Karpas-422 (cell line): ENCODE data around the gene CYP2C19. TPM values are rescaled to one million over a fixed set of nuclear protein-coding genes. Genes with fewer than 3 reads are reported as not detected.
"Not testable (repeated sequence)": the region's sequence is repeated elsewhere in the genome, so short reads cannot be mapped to it uniquely, and the experiment has no call there.

ENCODE experiments used
- DNase-seq: peaks from one replicate; pipeline ENCODE4 v3.0.0-alpha.2; 2015
- H2AFZ ChIP-seq: fragments of 200-600 bp; sonication (generic); 2 replicates; pipeline ENCODE4 v1.6.1; 2014; ENCODE audit warnings: antibody characterized with exemption, low read length, mixed read lengths
- H3K27ac ChIP-seq: fragments of 200-600 bp; sonication (generic); 2 replicates; pipeline ENCODE4 v1.5.1; 2014; ENCODE audit warnings: mild to moderate bottlenecking, low read length, moderate library complexity
- H3K27me3 ChIP-seq: fragments of 200-600 bp; sonication (generic); 2 replicates; pipeline ENCODE4 v1.6.1; 2014; ENCODE audit warnings: low read length, mixed read lengths
- H3K36me3 ChIP-seq: fragments of 200-600 bp; sonication (generic); 2 replicates; pipeline ENCODE4 v1.6.1; 2014; ENCODE audit warnings: low read length, mixed read lengths; ENCODE audit not compliant: insufficient read depth
- H3K4me1 ChIP-seq: fragments of 200-600 bp; sonication (generic); 2 replicates; pipeline ENCODE4 v1.6.1; 2014; ENCODE audit warnings: mild to moderate bottlenecking, low read length, mixed read lengths
- H3K4me2 ChIP-seq: fragments of 200-600 bp; sonication (generic); 2 replicates; pipeline ENCODE4 v1.6.1; 2014; ENCODE audit warnings: low read length, low read depth, mild to moderate bottlenecking; ENCODE audit not compliant: poor library complexity, severe bottlenecking
- H3K4me3 ChIP-seq: fragments of 200-600 bp; sonication (generic); 2 replicates; pipeline ENCODE4 v1.5.1; 2014; ENCODE audit warnings: mild to moderate bottlenecking, antibody characterized with exemption, low read length, mixed read lengths
- H3K79me2 ChIP-seq: fragments of 200-600 bp; sonication (generic); 2 replicates; pipeline ENCODE4 v1.6.1; 2014; ENCODE audit warnings: mild to moderate bottlenecking, low read length, mixed read lengths
- H3K9ac ChIP-seq: fragments of 200-600 bp; sonication (generic); 2 replicates; pipeline ENCODE4 v1.6.0; 2014; ENCODE audit warnings: low read length
- H3K9me2 ChIP-seq: fragments of 200-600 bp; sonication (generic), shearing (Covaris generic); replicated peaks from 2 replicates; pipeline ENCODE4 v1.6.0; 2014; ENCODE audit warnings: mild to moderate bottlenecking, low read length, moderate library complexity; ENCODE audit not compliant: insufficient read depth
- H3K9me3 ChIP-seq: fragments of 300-700, 200-600 bp; sonication (generic); 2 replicates; pipeline ENCODE4 v1.6.1; 2014; ENCODE audit warnings: low read length, mixed read lengths
- H4K20me1 ChIP-seq: fragments of 200-600 bp; sonication (generic); 2 replicates; pipeline ENCODE4 v1.6.1; 2014; ENCODE audit warnings: mild to moderate bottlenecking, antibody characterized with exemption, low read length, low read depth; ENCODE audit not compliant: insufficient read depth
- total RNA-seq: library from RNA; depleted of rRNA; stranded (reverse); fragments of >200 nt; shearing (Covaris generic); gene quantifications from 2 replicates; pipeline ENCODE4 v1.2.3, GENCODE V29; 2014; ENCODE audit warnings: low replicate concordance; rRNA removed

CYP2C19 gene
- not detected in 2 replicates for total RNA-seq

- Histone ChIP-seq H3K36me3 (no peaks in the 10 kb centered on the region), H3K9me3 (no peaks in the 10 kb centered on the region), H3K9me2 (no peaks in the 10 kb centered on the region), H3K27me3 (no peaks in the 10 kb centered on the region), H3K27ac (no peak within 1 kb of the TSS), H2AFZ (no peak within 1 kb of the TSS), H3K4me1 (no peaks in the 10 kb centered on the region), H3K9ac (no peak within 1 kb of the TSS), H3K79me2 (no peaks in the 10 kb centered on the region), H3K4me2 (no peak within 1 kb of the TSS), H4K20me1 (no peaks in the 10 kb centered on the region), H3K4me3 (no peak within 1 kb of the TSS)
- DNase-seq = no peak
Measured at GRCh38 chr10:94762393-94762792, at the start of gene CYP2C19. CYP2C19 (plus strand) TSS chr10:94762681; CDS start chr10:94762706, 25 bp downstream.

GRCh38 chr10:94725871-94726270, 36.6 kb upstream of the CYP2C19 start:
- Histone ChIP-seq H3K4me1 (no peaks in the 10 kb centered on the region), H3K4me2 (no peak overlapping the region), H3K27ac (no peak overlapping the region), H3K9me2 (no peaks in the 10 kb centered on the region), H3K79me2 (no peaks in the 10 kb centered on the region), H3K9ac (no peak overlapping the region), H3K36me3 (no peaks in the 10 kb centered on the region), H3K9me3 (no peaks in the 10 kb centered on the region), H3K4me3 (no peak overlapping the region), H3K27me3 (no peaks in the 10 kb centered on the region), H2AFZ (no peak overlapping the region), H4K20me1 (no peaks in the 10 kb centered on the region)
- no peak for DNase-seq

- Histone ChIP-seq H3K4me3 (no peak overlapping the region), H2AFZ (no peak overlapping the region), H3K9ac (no peak overlapping the region), H3K4me2 (no peak overlapping the region), H3K27me3 (no peaks in the 10 kb centered on the region), H3K9me3 (no peaks in the 10 kb centered on the region), H3K9me2 (no peaks in the 10 kb centered on the region), H3K27ac (no peak overlapping the region), H4K20me1 (no peaks in the 10 kb centered on the region), H3K79me2 (no peaks in the 10 kb centered on the region), H3K4me1 (no peaks in the 10 kb centered on the region), H3K36me3 (no peaks in the 10 kb centered on the region)
- no peak for DNase-seq
Measured at GRCh38 chr10:94735197-94735596, 27.3 kb upstream of the CYP2C19 start.

- H3K9ac ChIP-seq = no peak overlapping the region
- no peaks in the 10 kb centered on the region for H3K9me3 ChIP-seq
- no peak overlapping the region for H3K27ac ChIP-seq
- no peaks in the 10 kb centered on the region for H4K20me1 ChIP-seq
- no peak for DNase-seq
- H3K36me3 ChIP-seq = no peaks in the 10 kb centered on the region
- no peaks in the 10 kb centered on the region for H3K79me2 ChIP-seq
- H3K4me3 ChIP-seq = no peak overlapping the region
- H3K9me2 ChIP-seq = no peaks in the 10 kb centered on the region
- no peaks in the 10 kb centered on the region for H3K4me1 ChIP-seq
- H2AFZ ChIP-seq = no peak overlapping the region
- H3K4me2 ChIP-seq = no peak overlapping the region
- no peaks in the 10 kb centered on the region for H3K27me3 ChIP-seq
Measured at GRCh38 chr10:94738588-94738987, 23.9 kb upstream of the CYP2C19 start.

GRCh38 chr10:94747137-94747536, 15.3 kb upstream of the CYP2C19 start:
- no peaks in the 10 kb centered on the region for H3K79me2 ChIP-seq
- H3K4me2 ChIP-seq = no peak overlapping the region
- no peaks in the 10 kb centered on the region for H3K9me3 ChIP-seq
- DNase-seq = no peak
- H3K4me1 ChIP-seq = no peaks in the 10 kb centered on the region
- no peaks in the 10 kb centered on the region for H3K9me2 ChIP-seq
- H3K9ac ChIP-seq = no peak overlapping the region
- H3K27me3 ChIP-seq = no peaks in the 10 kb centered on the region
- H3K27ac ChIP-seq = no peak overlapping the region
- no peaks in the 10 kb centered on the region for H4K20me1 ChIP-seq
- no peaks in the 10 kb centered on the region for H3K36me3 ChIP-seq
- no peak overlapping the region for H3K4me3 ChIP-seq
- H2AFZ ChIP-seq = no peak overlapping the region

- Histone ChIP-seq H3K27ac (no peak overlapping the region), H3K4me3 (no peak overlapping the region), H4K20me1 (no peaks in the 10 kb centered on the region), H3K4me1 (no peaks in the 10 kb centered on the region), H3K36me3 (no peaks in the 10 kb centered on the region), H2AFZ (no peak overlapping the region), H3K79me2 (no peaks in the 10 kb centered on the region), H3K4me2 (no peak overlapping the region), H3K9ac (no peak overlapping the region), H3K9me2 (no peaks in the 10 kb centered on the region), H3K27me3 (no peaks in the 10 kb centered on the region), H3K9me3 (no peaks in the 10 kb centered on the region)
- DNase-seq = no peak
Measured at GRCh38 chr10:94747838-94748237, 14.6 kb upstream of the CYP2C19 start.

GRCh38 chr10:94757916-94758315, 4.6 kb upstream of the CYP2C19 start:
- H3K27ac ChIP-seq = no peak overlapping the region
- H4K20me1 ChIP-seq = no peaks in the 10 kb centered on the region
- H3K9me2 ChIP-seq = no peaks in the 10 kb centered on the region
- no peaks in the 10 kb centered on the region for H3K9me3 ChIP-seq
- no peaks in the 10 kb centered on the region for H3K4me1 ChIP-seq
- H3K4me3 ChIP-seq = no peak overlapping the region
- H3K36me3 ChIP-seq = no peaks in the 10 kb centered on the region
- no peak overlapping the region for H3K9ac ChIP-seq
- DNase-seq = no peak
- no peak overlapping the region for H3K4me2 ChIP-seq
- H3K27me3 ChIP-seq = no peaks in the 10 kb centered on the region
- H2AFZ ChIP-seq = no peak overlapping the region
- H3K79me2 ChIP-seq = no peaks in the 10 kb centered on the region

GRCh38 chr10:94760586-94761178, 1.8 kb upstream of the CYP2C19 start:
- no peaks in the 10 kb centered on the region for H3K27me3 ChIP-seq
- H3K4me3 ChIP-seq = no peak overlapping the region
- H3K9ac ChIP-seq = no peak overlapping the region
- H4K20me1 ChIP-seq = no peaks in the 10 kb centered on the region
- no peak overlapping the region for H2AFZ ChIP-seq
- no peak overlapping the region for H3K4me2 ChIP-seq
- no peaks in the 10 kb centered on the region for H3K9me3 ChIP-seq
- no peak overlapping the region for H3K27ac ChIP-seq
- H3K36me3 ChIP-seq = no peaks in the 10 kb centered on the region
- H3K4me1 ChIP-seq = no peaks in the 10 kb centered on the region
- H3K9me2 ChIP-seq = no peaks in the 10 kb centered on the region
- DNase-seq = no peak
- no peaks in the 10 kb centered on the region for H3K79me2 ChIP-seq

- H3K4me3 ChIP-seq, H3K4me2 ChIP-seq, H3K9me3 ChIP-seq, H2AFZ ChIP-seq, H3K79me2 ChIP-seq, H3K9ac ChIP-seq, DNase-seq, H3K9me2 ChIP-seq, H4K20me1 ChIP-seq, H3K27ac ChIP-seq, H3K36me3 ChIP-seq, H3K4me1 ChIP-seq, H3K27me3 ChIP-seq: not testable (repeated sequence)
Measured at GRCh38 chr10:94775425-94775824, 12.9 kb downstream of the CYP2C19 start.
